RCC 7860 (cell line): Measurements from ENCODE around the gene NOC2L.

ENCODE experiments used
- DNase-seq: peaks from one replicate; pipeline ENCODE4 v3.0.0-alpha.2; 2015; ENCODE audit warnings: low spot score
- FAIRE-seq: peaks from 2 replicates; lab custom pipeline; 2012; peaks lifted over from hg19 to GRCh38; lab: Jason Lieb, UNC

The NOC2L gene

GRCh38 chr1:932776-933602, 26.1 kb downstream of the NOC2L start:
- DNase-seq (no peak), FAIRE-seq (no peak)

- FAIRE-seq (no peak), DNase-seq (no peak)
Measured at GRCh38 chr1:932173-932510, 26.9 kb downstream of the NOC2L start.

- DNase-seq = no peak
- no peak for FAIRE-seq
Measured at GRCh38 chr1:931380-932172, 27.5 kb downstream of the NOC2L start.

- DNase-seq (no peak), FAIRE-seq (no peak)
Measured at GRCh38 chr1:930633-931138, 28.4 kb downstream of the NOC2L start.

GRCh38 chr1:929712-930632, 29.1 kb downstream of the NOC2L start:
- no peak for DNase-seq
- FAIRE-seq = no peak

- FAIRE-seq = no peak
Measured at GRCh38 chr1:928825-929661, 30.0 kb downstream of the NOC2L start.

GRCh38 chr1:927748-928147, 31.3 kb downstream of the NOC2L start:
- DNase-seq (no peak), FAIRE-seq (no peak)

More at GRCh38 chr1:928825-929661, 30.0 kb downstream of the NOC2L start:
- no peak for DNase-seq

GRCh38 chr1:927234-927633, 31.8 kb downstream of the NOC2L start:
- FAIRE-seq (no peak), DNase-seq (no peak)

GRCh38 chr1:925561-926421, 33.3 kb downstream of the NOC2L start:
- no peak for FAIRE-seq
- DNase-seq = peak; percentile 25

- FAIRE-seq (no peak), DNase-seq (peak; percentile 47)
Measured at GRCh38 chr1:924656-925560, 34.1 kb downstream of the NOC2L start.

- FAIRE-seq = no peak
- DNase-seq = no peak
Measured at GRCh38 chr1:923991-924655, 34.9 kb downstream of the NOC2L start.

- DNase-seq (peak; percentile 70), FAIRE-seq (peak; percentile 50)
Measured at GRCh38 chr1:923131-923990, 35.7 kb downstream of the NOC2L start, which contains the start of gene SAMD11. SAMD11 (plus strand) TSS chr1:923923; CDS start chr1:924432, 509 bp downstream.

GRCh38 chr1:921011-921837, 37.8 kb downstream of the NOC2L start:
- FAIRE-seq (no peak), DNase-seq (peak; percentile 58)

- no peak for FAIRE-seq
- DNase-seq = no peak
Measured at GRCh38 chr1:920521-920920, 38.5 kb downstream of the NOC2L start.

GRCh38 chr1:920010-920409, 39.0 kb downstream of the NOC2L start:
- no peak for DNase-seq

More at GRCh38 chr1:920010-920409, 39.0 kb downstream of the NOC2L start:
- no peak for FAIRE-seq
